A673 (cell line): ENCODE measurements around the gene IL1RAPL2.

Experiments used
- CTCF ChIP-seq: fragments of 300-800, 200-600 bp; sonication (generic); conservative IDR thresholded peaks from 2 replicates; pipeline ENCODE4 v1.5.1; 2017; ENCODE audit warnings: low read depth, mild to moderate bottlenecking, antibody characterized with exemption, low read length, moderate library complexity, mixed read lengths
- EZH2 ChIP-seq: fragments of 200-600 bp; sonication (generic); IDR thresholded peaks from 2 replicates; pipeline ENCODE4 v1.6.1; 2017; ENCODE audit warnings: borderline replicate concordance, low read depth, mild to moderate bottlenecking, mixed read lengths, antibody characterized with exemption, low read length; ENCODE audit not compliant: poor library complexity, severe bottlenecking

DNA sequence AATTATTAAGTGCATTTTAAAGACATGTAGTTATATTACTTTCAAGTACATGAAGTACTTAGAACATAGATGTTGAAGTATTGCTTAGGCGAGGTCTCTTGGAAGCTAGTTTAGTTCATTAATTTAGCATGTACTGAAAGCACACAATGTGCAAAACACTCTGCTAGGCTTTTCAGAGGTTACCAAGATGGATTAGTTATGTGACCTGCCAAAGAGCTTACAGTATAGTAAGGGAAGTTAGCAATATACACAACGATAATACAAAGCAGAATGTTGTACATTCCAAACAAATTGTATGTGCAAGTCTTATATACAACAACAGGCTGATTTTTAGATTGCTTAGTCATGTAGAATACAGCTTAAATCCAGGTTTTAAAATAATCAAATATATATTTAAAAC lies 1137.9 kb downstream of the IL1RAPL2 start:
- TF ChIP-seq CTCF = no peak
- TF ChIP-seq EZH2 = no peak
